Fibroblast of lung (primary cell): ENCODE measurements around the gene ZNF609. TPM values are rescaled to one million over a fixed set of nuclear protein-coding genes. Genes with fewer than 3 reads are reported as not detected.

Experiments
- DNase-seq, 2 donors: peaks; one replicate each; pipeline versions ENCODE4 v3.0.0 to v3.0.0-alpha.2; 2010; ENCODE audit warnings: low read depth in 2 of 2
- H2AFZ ChIP-seq: 2 replicates; pipeline ENCODE4 v1.5.1; 2012; ENCODE audit warnings: low read length, control low read depth, inconsistent platforms
- H3K27ac ChIP-seq: 2 replicates; pipeline ENCODE4 v1.5.1; 2011; ENCODE audit warnings: low read length, control low read depth; ENCODE audit not compliant: insufficient read depth
- H3K27me3 ChIP-seq: 2 replicates; pipeline ENCODE4 v1.5.1; 2011; ENCODE audit warnings: mild to moderate bottlenecking, low read length; ENCODE audit not compliant: control insufficient read depth, insufficient read depth
- H3K36me3 ChIP-seq: 2 replicates; pipeline ENCODE4 v1.5.1; 2011; ENCODE audit warnings: low read length; ENCODE audit not compliant: control insufficient read depth, insufficient read depth
- H3K4me1 ChIP-seq: 2 replicates; pipeline ENCODE4 v1.5.1; 2011; ENCODE audit warnings: low read length; ENCODE audit not compliant: control insufficient read depth, insufficient read depth; ENCODE audit errors: extremely low read depth
- H3K4me2 ChIP-seq: 2 replicates; pipeline ENCODE4 v1.5.1; 2011; ENCODE audit warnings: low read length, control low read depth; ENCODE audit not compliant: insufficient read depth; ENCODE audit errors: extremely low read depth
- H3K4me3 ChIP-seq, 4 experiments: fragments of 200-600 bp in 1 of 4; sonication (generic) in 1 of 4; replicated peaks in 1 of 4; 2 replicates each; pipeline ENCODE4 v1.5.1; 2011 to 2016; ENCODE audit warnings: low read length in 4 of 4, low read depth in 3 of 4, mild to moderate bottlenecking in 3 of 4, control low read depth in 2 of 4, inconsistent platforms in 1 of 4, mixed read lengths in 1 of 4; ENCODE audit not compliant: insufficient read depth in 1 of 4; ENCODE audit errors: control extremely low read depth in 1 of 4
- H3K79me2 ChIP-seq: 2 replicates; pipeline ENCODE4 v1.5.1; 2012; ENCODE audit warnings: mild to moderate bottlenecking, low read length, inconsistent platforms; ENCODE audit not compliant: control insufficient read depth, insufficient read depth
- H3K9ac ChIP-seq: 2 replicates; pipeline ENCODE4 v1.5.1; 2011; ENCODE audit warnings: mild to moderate bottlenecking, low read length, control low read depth; ENCODE audit not compliant: insufficient read depth
- H3K9me3 ChIP-seq: 2 replicates; pipeline ENCODE4 v1.5.1; 2012; ENCODE audit warnings: low read depth, low read length; ENCODE audit not compliant: control insufficient read depth, insufficient read depth
- H4K20me1 ChIP-seq: 2 replicates; pipeline ENCODE4 v1.5.1; 2011; ENCODE audit warnings: low read length; ENCODE audit not compliant: control insufficient read depth, insufficient read depth; ENCODE audit errors: extremely low read depth
- EZH2 ChIP-seq: IDR thresholded peaks from 2 replicates; pipeline ENCODE4 v1.5.1; 2012; ENCODE audit warnings: low read length, control low read depth, mild to moderate bottlenecking; ENCODE audit errors: missing control alignments
- polyA plus RNA-seq, 2 donors: library from polyadenylated mRNA; depleted of rRNA in 1 of 2; stranded (reverse) in 1 of 2; unstranded in 1 of 2; fragments of >200 nt; gene quantifications; 2 replicates each; pipeline ENCODE4 v1.2.1, GENCODE V29; 2011 to 2012; ENCODE audit warnings: missing spikeins in 1 of 2
- total RNA-seq: library from RNA; depleted of rRNA; stranded (reverse); fragments of >200 nt; gene quantifications from 2 replicates; pipeline ENCODE4 v1.2.1, GENCODE V29; 2014
- TF ChIP-seq, protein P1 (sequence below), 2 donors: IDR thresholded peaks in 1 of 2; conservative IDR thresholded peaks in 1 of 2; 1 replicate in 1 of 2; 2 replicates in 1 of 2; pipeline ENCODE4 v1.5.1; 2011 to 2012; ENCODE audit warnings: low read length in 2 of 2, control low read depth in 1 of 2, inconsistent platforms in 1 of 2, low read depth in 1 of 2, mild to moderate bottlenecking in 1 of 2

The ZNF609 gene
- total and polyA plus RNA-seq, 2 donors (not counting 1 experiment from before 2014, with no cell fraction given): 10.8 to 14.7 TPM

- H3K4me2 ChIP-seq: no peak overlapping the region
- DNase-seq: no peak
- no peak overlapping the region for H3K27ac ChIP-seq
- no peaks in the 10 kb centered on the region for H3K27me3 ChIP-seq
- peaks cover 2% of the 10 kb centered on the region for H3K79me2 ChIP-seq
- TF ChIP-seq EZH2: no peak
- TF ChIP-seq, protein P1, sequence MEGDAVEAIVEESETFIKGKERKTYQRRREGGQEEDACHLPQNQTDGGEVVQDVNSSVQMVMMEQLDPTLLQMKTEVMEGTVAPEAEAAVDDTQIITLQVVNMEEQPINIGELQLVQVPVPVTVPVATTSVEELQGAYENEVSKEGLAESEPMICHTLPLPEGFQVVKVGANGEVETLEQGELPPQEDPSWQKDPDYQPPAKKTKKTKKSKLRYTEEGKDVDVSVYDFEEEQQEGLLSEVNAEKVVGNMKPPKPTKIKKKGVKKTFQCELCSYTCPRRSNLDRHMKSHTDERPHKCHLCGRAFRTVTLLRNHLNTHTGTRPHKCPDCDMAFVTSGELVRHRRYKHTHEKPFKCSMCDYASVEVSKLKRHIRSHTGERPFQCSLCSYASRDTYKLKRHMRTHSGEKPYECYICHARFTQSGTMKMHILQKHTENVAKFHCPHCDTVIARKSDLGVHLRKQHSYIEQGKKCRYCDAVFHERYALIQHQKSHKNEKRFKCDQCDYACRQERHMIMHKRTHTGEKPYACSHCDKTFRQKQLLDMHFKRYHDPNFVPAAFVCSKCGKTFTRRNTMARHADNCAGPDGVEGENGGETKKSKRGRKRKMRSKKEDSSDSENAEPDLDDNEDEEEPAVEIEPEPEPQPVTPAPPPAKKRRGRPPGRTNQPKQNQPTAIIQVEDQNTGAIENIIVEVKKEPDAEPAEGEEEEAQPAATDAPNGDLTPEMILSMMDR (conservative IDR thresholded peaks at IDR 0.05 in 1 of 2, IDR thresholded peaks at IDR 0.05 in 1 of 2; ENCODE audit: low read depth in 1 of 2, low read length in 2 of 2): no peak
- H3K36me3 ChIP-seq: no peaks in the 10 kb centered on the region
- no peak overlapping the region for H3K9ac ChIP-seq
- no peaks in the 10 kb centered on the region for H4K20me1 ChIP-seq
- H3K4me3 ChIP-seq: no peak overlapping the region
- H3K4me1 ChIP-seq: no peaks in the 10 kb centered on the region
- H3K9me3 ChIP-seq: no peaks in the 10 kb centered on the region
- H2AFZ ChIP-seq: no peak overlapping the region
Observed at GRCh38 chr15:64614519-64614918, 154.1 kb downstream of the ZNF609 start.

GRCh38 chr15:64617727-64618126 lies 157.3 kb downstream of the ZNF609 start:
- no peak overlapping the region for H3K27ac ChIP-seq
- peaks cover 9% of the 10 kb centered on the region for H3K79me2 ChIP-seq
- H2AFZ ChIP-seq: no peak overlapping the region
- H3K9ac ChIP-seq: no peak overlapping the region
- H3K4me2 ChIP-seq: no peak overlapping the region
- H3K36me3 ChIP-seq: no peaks in the 10 kb centered on the region
- H3K27me3 ChIP-seq: no peaks in the 10 kb centered on the region
- peaks cover 7% of the 10 kb centered on the region for H3K4me1 ChIP-seq
- H4K20me1 ChIP-seq: no peaks in the 10 kb centered on the region
- TF ChIP-seq EZH2: no peak
- TF ChIP-seq, protein P1 (conservative IDR thresholded peaks at IDR 0.05 in 1 of 2, IDR thresholded peaks at IDR 0.05 in 1 of 2; ENCODE audit: low read depth in 1 of 2, low read length in 2 of 2): no peak
- no peaks in the 10 kb centered on the region for H3K9me3 ChIP-seq
- no peak overlapping the region for H3K4me3 ChIP-seq
- no peak for DNase-seq

DNA sequence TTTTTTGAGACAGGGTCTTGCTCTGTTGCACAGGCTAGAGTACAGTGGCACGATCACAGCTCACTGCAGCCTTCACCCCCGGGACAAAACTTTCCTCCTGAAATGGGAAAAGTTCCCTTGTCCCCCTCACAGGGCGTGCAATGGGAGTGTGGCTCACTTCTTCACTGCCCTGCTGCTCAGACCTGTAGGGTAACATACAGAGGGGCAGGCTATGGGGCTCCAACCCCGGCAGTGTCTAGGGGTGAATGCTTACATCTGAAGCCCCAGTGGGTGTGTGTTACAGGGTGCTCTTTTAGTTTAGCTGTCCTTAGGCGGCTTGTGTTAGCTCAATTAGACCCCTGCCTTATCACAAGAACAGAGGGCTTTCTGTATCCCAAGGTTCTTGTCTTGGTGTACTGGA lies 157.8 kb downstream of the ZNF609 start:
- TF ChIP-seq, protein P1 (conservative IDR thresholded peaks at IDR 0.05 in 1 of 2, IDR thresholded peaks at IDR 0.05 in 1 of 2; ENCODE audit: low read depth in 1 of 2, low read length in 2 of 2): no peak
- Histone ChIP-seq H3K36me3 (no peaks in the 10 kb centered on the region), H3K4me2 (no peak overlapping the region), H3K27me3 (no peaks in the 10 kb centered on the region), H3K4me1 (peaks cover 7% of the 10 kb centered on the region), H2AFZ (no peak overlapping the region), H3K9ac (no peak overlapping the region), H4K20me1 (no peaks in the 10 kb centered on the region), H3K4me3 (no peak overlapping the region), H3K9me3 (no peaks in the 10 kb centered on the region), H3K27ac (no peak overlapping the region), H3K79me2 (peaks cover 12% of the 10 kb centered on the region)
- DNase-seq: no peak
